NCI-H2196 (cell line): ENCODE data around the gene SDC1.

Experiments used
- DNase-seq: peaks from one replicate; lab custom pipeline; 2025; ENCODE audit not compliant: unreplicated experiment; lab: John Stamatoyannopoulos, UW

Gene SDC1

GRCh38 chr2:20153131-20153851, 71.6 kb downstream of the SDC1 start:
- DNase-seq: no peak

- DNase-seq: no peak
These were observed 73.9 kb downstream of the SDC1 start for GRCh38 chr2:20150806-20151571.
